Left ventricle myocardium inferior (tissue), 1 donor: Measurements from ENCODE around the gene SNRK. TPM values are rescaled to one million over a fixed set of nuclear protein-coding genes. Genes with fewer than 3 reads are reported as not detected.

Experiments used
- DNase-seq: peaks from one replicate; pipeline ENCODE4 v3.0.0-alpha.2; 2020
- H3K27ac ChIP-seq: fragments of 200-600 bp; replicated peaks from 2 replicates; pipeline ENCODE4 v1.8.0; 2021
- H3K27me3 ChIP-seq: fragments of 200-600 bp; 2 replicates; pipeline ENCODE4 v1.8.0; 2021; ENCODE audit warnings: low read depth
- H3K36me3 ChIP-seq: fragments of 200-600 bp; 2 replicates; pipeline ENCODE4 v1.8.0; 2021
- H3K4me1 ChIP-seq: fragments of 200-600 bp; 2 replicates; pipeline ENCODE4 v1.8.0; 2021
- H3K4me3 ChIP-seq: fragments of 200-600 bp; 2 replicates; pipeline ENCODE4 v1.8.0; 2021; ENCODE audit warnings: mild to moderate bottlenecking, moderate library complexity
- H3K9me3 ChIP-seq: fragments of 200-600 bp; replicated peaks from 2 replicates; pipeline ENCODE4 v1.8.0; 2021
- CTCF ChIP-seq: fragments of 200-600 bp; IDR thresholded peaks from 2 replicates; pipeline ENCODE4 v1.8.0; 2021; ENCODE audit warnings: antibody characterized with exemption, mild to moderate bottlenecking, borderline replicate concordance
- intact Hi-C: fragments of 100-400 bp; cut with micrococcal nuclease; formaldehyde crosslinking; loops from one replicate; pipeline ENCODE4 v1.11.0; 2022
- total RNA-seq: library from RNA; stranded (reverse); fragmentation: NEBNext Ultra II Directional; extraction: Animal tissue kit (Norgen Biotek cat#: 25700); gene quantifications from one replicate; pipeline ENCODE4 v1.2.1, GENCODE V29; 2021
- donor health status: DM: no; HTN: yes; CAD: no; lungs with severe emphysema.

Gene SNRK
- total RNA-seq, 1 donor from 2014 or later = 23.1 TPM

- Histone ChIP-seq H3K27ac (peak overlapping the region; percentile 27), H3K27me3 (no peaks in the 10 kb centered on the region), H3K36me3 (no peaks in the 10 kb centered on the region), H3K4me1 (peaks cover 13% of the 10 kb centered on the region), H3K4me3 (no peak overlapping the region), H3K9me3 (no peaks in the 10 kb centered on the region)
- DNase-seq = no peak
- TF ChIP-seq CTCF = peak; percentile 70
- intact Hi-C loops = loop anchor here (10.0 kb wide), 1 partner anchor 214 kb away; no protein-coding TSS in a partner anchor
These were observed 92.0 kb downstream of the SNRK start for GRCh38 chr3:43378066-43378935.

- Histone ChIP-seq H3K9me3 (peaks cover 7% of the 10 kb centered on the region), H3K4me3 (no peak overlapping the region), H3K4me1 (peaks cover 13% of the 10 kb centered on the region), H3K36me3 (no peaks in the 10 kb centered on the region), H3K27ac (peak overlapping the region; percentile 27), H3K27me3 (no peaks in the 10 kb centered on the region)
- DNase-seq = no peak
- TF ChIP-seq CTCF = no peak
- intact Hi-C loops = loop anchor here (10.0 kb wide), 1 partner anchor 215 kb away; no protein-coding TSS in a partner anchor
These were observed 93.0 kb downstream of the SNRK start for GRCh38 chr3:43379343-43379742.

GRCh38 chr3:43388175-43388574, 101.8 kb downstream of the SNRK start:
- intact Hi-C loops = no loop called here

GRCh38 chr3:43388915-43389314, 102.6 kb downstream of the SNRK start:
- Histone ChIP-seq H3K36me3 (no peaks in the 10 kb centered on the region), H3K4me1 (peaks cover 43% of the 10 kb centered on the region), H3K9me3 (peaks cover 18% of the 10 kb centered on the region), H3K27ac (peak overlapping the region; percentile 85), H3K27me3 (no peaks in the 10 kb centered on the region), H3K4me3 (no peak overlapping the region)
- no peak for DNase-seq
- intact Hi-C loops = no loop called here
- TF ChIP-seq CTCF = no peak

More at GRCh38 chr3:43388175-43388574, 101.8 kb downstream of the SNRK start:
- no peak overlapping the region for H3K27ac ChIP-seq
- no peak overlapping the region for H3K4me3 ChIP-seq
- H3K9me3 ChIP-seq = peaks cover 21% of the 10 kb centered on the region
- no peak for TF ChIP-seq CTCF
- no peak for DNase-seq
- no peaks in the 10 kb centered on the region for H3K27me3 ChIP-seq
- peaks cover 35% of the 10 kb centered on the region for H3K4me1 ChIP-seq
- H3K36me3 ChIP-seq = no peaks in the 10 kb centered on the region

GRCh38 chr3:43389388-43390254, 103.3 kb downstream of the SNRK start:
- intact Hi-C loops = loop anchor here (10.0 kb wide), 1 partner anchor 105 kb away; no protein-coding TSS in a partner anchor
- no peak for DNase-seq
- H3K27ac ChIP-seq = peak overlapping the region; percentile 85
- H3K4me1 ChIP-seq = peaks cover 50% of the 10 kb centered on the region
- peaks cover 11% of the 10 kb centered on the region for H3K9me3 ChIP-seq
- H3K36me3 ChIP-seq = no peaks in the 10 kb centered on the region
- no peak overlapping the region for H3K4me3 ChIP-seq
- H3K27me3 ChIP-seq = no peaks in the 10 kb centered on the region
- no peak for TF ChIP-seq CTCF
